GF-D8 (cell line): ENCODE data around the gene OR4E2.
"Not testable (repeated sequence)": the region's sequence is repeated elsewhere in the genome, so short reads cannot be mapped to it uniquely, and the experiment has no call there.

Experiments used
- DNase-seq: peaks from one replicate; lab custom pipeline; 2025; lab: John Stamatoyannopoulos, UW

OR4E2 gene

DNA sequence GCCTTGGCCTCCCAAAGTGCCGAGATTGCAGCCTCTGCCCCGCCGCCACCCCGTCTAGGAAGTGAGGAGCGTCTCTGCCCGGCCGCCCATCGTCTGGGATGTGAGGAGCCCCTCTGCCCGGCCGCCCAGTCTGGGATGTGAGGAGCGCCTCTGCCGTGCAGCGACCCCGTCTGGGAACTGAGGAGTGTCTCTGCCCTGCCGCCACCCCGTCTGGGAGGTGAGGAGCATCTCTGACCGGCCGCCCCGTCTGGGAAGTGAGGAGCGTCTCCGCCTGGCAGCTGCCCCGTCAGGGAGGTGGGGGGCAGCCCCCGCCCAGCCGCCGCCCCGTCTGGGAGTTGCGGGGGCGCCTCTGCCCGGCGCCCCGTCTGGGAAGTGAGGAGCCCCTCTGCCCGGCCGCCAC, 44.0 kb downstream of the OR4E2 start:
- DNase-seq: not testable (repeated sequence)

DNA sequence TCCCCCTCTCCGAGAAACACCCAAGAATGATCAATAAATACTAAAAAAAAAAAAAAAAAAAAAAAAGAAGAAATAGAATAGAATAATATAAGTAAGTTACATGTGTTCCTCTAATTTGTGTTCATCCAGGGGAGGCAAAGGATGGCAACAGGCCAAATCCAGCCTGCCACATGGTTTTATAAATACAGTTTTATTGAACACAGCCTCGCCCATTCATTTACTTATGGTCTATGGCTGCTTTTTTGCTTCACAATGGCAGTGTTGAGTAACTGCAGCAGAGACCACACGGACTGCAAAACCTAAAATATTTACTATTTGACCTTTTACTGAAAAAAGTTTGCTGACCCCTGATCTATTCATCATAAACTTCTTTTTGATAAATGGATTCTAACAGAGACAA, 44.9 kb downstream of the OR4E2 start:
- not testable (repeated sequence) for DNase-seq

DNA sequence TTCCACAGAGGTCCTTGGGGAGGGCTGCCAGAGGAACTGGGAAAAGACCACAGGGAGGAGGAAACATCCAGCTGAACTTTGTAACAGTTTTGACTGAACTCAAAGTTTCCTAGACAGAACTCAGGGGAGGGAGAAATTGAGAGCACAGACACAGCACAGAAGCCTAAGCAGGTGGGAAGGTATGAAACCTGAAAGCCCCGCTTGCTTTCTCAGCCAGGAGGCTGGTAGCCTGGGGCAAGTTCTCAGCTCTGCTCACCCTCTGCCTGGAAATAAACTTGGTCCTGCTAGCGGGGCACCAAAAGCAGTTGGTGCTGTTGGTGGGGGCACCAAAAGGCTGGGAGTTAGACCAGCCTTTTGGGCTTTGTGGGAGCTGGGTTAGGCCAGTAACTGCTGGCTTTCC, 45.9 kb downstream of the OR4E2 start:
- no peak for DNase-seq

DNA sequence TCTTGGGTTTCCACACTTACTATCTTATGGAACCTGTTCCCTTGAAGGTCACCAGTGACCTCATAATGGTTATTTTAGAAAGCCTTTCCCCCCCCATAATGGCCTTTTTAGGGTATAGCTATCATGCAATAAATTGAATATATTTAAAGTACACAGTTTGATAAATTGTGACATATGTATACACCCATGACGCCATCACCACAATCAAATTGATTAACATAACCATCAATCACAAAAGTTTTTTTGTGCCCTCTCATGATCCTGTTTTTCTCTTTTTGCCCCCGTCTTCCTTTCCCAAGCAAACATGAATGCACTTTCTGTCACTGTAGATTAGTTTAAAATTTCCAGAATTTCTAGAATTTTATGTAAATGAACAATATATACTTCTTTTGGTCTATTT, 48.7 kb downstream of the OR4E2 start:
- DNase-seq: no peak

DNA sequence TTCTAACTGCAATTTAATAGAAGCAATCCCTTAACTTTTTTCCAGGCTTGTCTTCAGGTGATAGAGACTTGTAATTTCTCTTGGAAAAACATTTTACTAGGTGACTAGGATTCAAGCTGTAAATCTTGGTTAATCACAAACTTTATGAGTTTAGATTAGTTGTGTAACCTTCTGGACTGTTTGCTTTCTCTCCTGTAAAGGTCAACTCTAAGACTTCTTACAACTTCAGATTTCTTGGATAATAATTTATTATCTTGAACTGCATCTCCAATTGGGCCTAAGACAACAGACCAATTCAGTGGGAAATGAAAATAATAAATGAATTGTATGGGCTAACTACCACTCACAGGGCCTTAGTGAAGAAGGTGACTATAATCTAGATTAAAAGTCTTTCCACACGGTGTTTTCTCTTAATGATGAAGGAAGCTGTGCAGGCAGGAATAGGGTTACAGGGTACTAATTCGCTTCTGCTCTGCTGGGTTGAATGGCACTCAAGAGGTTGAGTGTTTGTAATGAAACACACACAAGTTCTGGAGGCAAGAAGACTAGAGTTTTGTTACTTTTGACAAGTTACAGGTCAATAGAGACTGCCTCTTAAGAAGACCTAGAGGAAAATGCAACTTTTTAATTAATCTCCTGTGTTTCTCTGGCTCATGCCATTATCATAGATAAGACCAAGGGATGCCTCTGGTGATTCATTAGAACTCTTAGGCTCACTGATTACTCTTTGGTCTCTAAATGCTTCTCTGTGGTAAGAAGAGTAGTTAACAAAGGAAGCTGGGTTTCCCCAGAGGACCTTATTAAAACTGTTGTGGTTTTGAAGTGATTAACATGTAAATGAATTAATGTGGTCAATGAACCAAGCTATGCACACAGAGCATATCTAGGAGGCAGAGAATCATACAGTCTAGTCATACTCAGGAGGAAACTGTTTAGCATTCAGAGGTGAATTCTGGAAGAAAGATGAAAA, 50.0 kb downstream of the OR4E2 start:
- no peak for DNase-seq

DNA sequence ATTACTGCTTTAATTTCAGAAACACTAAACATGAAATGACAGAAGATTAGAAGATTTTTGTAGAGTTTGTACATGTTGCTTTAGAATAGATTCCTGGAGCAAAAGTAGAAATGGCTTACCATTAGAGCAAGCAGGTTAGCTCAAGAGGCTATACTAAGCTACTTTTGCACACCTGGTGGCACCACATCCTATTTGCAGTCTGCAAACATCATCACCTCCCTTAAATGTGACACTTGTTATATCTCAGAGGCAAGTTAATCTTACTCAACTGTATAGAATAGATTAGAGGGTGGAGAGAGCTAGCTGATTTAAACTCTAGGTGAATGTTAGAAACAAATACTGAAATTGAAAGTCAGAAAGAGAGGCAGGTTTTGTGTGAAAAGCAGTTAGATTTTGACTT, 50.7 kb downstream of the OR4E2 start:
- DNase-seq: no peak

DNA sequence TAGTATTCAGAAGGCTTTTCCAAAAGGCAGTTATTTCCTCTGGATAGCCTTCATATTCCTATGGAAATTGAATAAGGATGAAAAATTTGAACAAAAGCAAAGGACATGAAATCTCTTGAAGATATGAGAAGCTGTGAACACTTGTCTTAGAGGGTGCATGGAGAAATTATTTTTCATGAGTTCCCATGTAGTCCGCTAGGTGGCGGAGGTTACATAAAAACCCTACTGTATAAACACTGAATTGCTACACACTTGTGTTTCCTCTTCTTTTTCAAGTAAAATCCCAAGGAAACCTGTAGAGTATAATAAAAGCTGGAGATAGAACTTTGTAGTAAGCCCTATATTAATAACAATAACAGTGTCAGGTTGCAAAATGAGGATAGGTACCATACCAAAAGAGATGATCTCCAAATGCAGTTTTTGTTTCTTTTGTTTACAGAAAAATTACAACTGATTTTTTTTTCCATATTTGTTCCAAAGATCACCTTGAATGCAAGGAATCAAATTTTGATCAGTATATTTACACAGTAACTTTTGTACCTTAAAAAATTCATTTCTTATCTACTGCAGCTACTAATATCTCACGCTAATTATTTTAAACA, 57.8 kb downstream of the OR4E2 start:
- DNase-seq: no peak

DNA sequence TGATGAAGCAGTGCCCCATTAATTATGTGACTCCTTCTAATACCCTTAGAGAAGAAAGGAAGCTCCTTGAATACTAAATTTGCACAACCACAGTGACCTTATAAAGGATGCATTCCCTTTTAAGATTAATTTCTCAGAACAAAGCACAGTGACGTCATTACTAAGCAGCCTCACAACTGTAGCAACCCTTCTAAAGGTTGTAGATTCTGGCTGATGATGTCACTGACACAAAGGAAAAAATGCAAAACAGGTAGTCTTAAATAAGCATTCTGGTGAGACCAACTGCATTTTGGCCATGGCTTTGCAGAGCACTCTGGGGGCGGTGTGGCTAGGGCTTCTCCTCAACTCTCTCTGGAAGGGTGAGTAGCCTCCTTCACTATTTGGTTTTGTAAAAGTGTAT, 58.4 kb downstream of the OR4E2 start:
- no peak for DNase-seq

DNA sequence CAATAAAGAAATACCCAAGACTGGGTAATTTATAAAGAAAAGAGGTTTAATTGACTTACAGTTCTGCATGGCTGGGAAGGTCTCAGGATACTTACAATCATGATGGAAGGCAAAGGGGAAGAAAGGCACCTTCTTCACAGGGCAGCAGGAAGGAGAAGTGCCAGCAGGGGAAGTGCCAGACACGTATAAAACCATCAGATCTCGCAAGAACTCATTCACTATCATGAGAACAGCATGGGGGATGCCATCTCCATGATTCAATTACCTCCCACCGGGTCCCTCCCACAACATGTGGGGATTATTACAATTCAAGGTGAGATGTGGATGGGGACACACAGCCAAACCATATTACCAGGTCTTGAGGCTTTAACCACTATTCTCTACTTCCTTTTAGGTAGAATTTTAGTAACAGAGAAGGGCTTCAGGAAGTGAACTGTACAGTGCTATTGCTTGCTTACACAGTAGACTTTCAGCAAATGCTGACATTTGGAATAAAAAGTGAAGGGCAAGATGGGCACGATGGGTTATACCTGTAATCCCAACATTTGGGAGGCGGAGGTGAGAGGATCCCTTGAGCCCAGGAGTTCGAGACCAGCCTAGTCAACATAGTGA, 60.8 kb downstream of the OR4E2 start:
- DNase-seq: no peak
